B cell (primary cell): ENCODE results near the gene SLC38A1.

Experiments used
- CTCF ChIP-seq: fragments of 200-600 bp; IDR thresholded peaks from one replicate; pipeline ENCODE4 v1.8.0; 2022; ENCODE audit warnings: antibody characterized with exemption, mild to moderate bottlenecking
- EZH2 ChIP-seq: IDR thresholded peaks from 2 replicates; pipeline ENCODE4 v1.6.1; 2012; ENCODE audit warnings: borderline replicate concordance, low read depth, mild to moderate bottlenecking, moderate library complexity, low read length; ENCODE audit not compliant: insufficient read depth, poor library complexity, severe bottlenecking

- no peak for TF ChIP-seq CTCF
- no peak for TF ChIP-seq EZH2
Observed at GRCh38 chr12:46179693-46180452, 89.0 kb downstream of the SLC38A1 start.
